SK-N-SH (cell line): Measurements from ENCODE around the gene CDX1. TPM values are rescaled to one million over a fixed set of nuclear protein-coding genes. Genes with fewer than 3 reads are reported as not detected.

ENCODE experiments used
- CTCF ChIA-PET: fragments of 300-600, 350-600 bp; formaldehyde crosslinking; extraction: SDS; loops from one replicate; lab custom pipeline; 2021; lab: Yijun Ruan, JAX
- POLR2A ChIA-PET: fragments of 350-600 bp; sonication (Branson Sonifier 250); formaldehyde crosslinking; extraction: SDS; loops from one replicate; lab custom pipeline; 2020; ENCODE audit warnings: antibody characterized with exemption, inconsistent platforms; lab: Yijun Ruan, JAX
- DNase-seq: peaks from one replicate; pipeline ENCODE4 v3.0.0; 2012
- H2AFZ ChIP-seq: fragments of 200-600 bp; sonication (generic); 2 replicates; pipeline ENCODE4 v1.8.1; 2016; ENCODE audit warnings: antibody characterized with exemption, mild to moderate bottlenecking, low read depth
- H3F3A ChIP-seq: fragments of 200-600 bp; sonication (generic); replicated peaks from 2 replicates; pipeline ENCODE3; 2016; ENCODE audit warnings: antibody characterized with exemption, mild to moderate bottlenecking; ENCODE audit not compliant: insufficient read depth
- H3K27ac ChIP-seq, 2 experiments: fragments of 200-500 bp in 1 of 2; fragments of 200-600 bp in 1 of 2; sonication (Bioruptor generic) in 1 of 2; sonication (generic), shearing (Covaris generic) in 1 of 2; 2 replicates each; pipeline versions ENCODE4 v1.5.1 to v1.6.1; 2014 to 2016; ENCODE audit warnings: low read depth in 2 of 2, inconsistent platforms in 1 of 2, low read length in 1 of 2, mild to moderate bottlenecking in 1 of 2, mixed read lengths in 1 of 2
- H3K27me3 ChIP-seq: fragments of 200-600 bp; sonication (generic), shearing (Covaris generic); 2 replicates; pipeline ENCODE4 v1.6.1; 2016; ENCODE audit warnings: mixed run types; ENCODE audit not compliant: insufficient read depth
- H3K36me3 ChIP-seq, 2 experiments: fragments of 200-500 bp in 1 of 2; fragments of 200-600 bp in 1 of 2; sonication (Bioruptor generic) in 1 of 2; sonication (generic) in 1 of 2; replicated peaks in 1 of 2; 2 replicates each; pipeline versions ENCODE3 to v1.5.1; 2014 to 2016; ENCODE audit warnings: low read length in 1 of 2, mild to moderate bottlenecking in 1 of 2; ENCODE audit not compliant: insufficient read depth in 2 of 2, control insufficient read depth in 1 of 2
- H3K4me1 ChIP-seq, 2 experiments: fragments of 200-500 bp in 1 of 2; fragments of 200-600 bp in 1 of 2; sonication (Bioruptor generic) in 1 of 2; sonication (generic), shearing (Covaris generic) in 1 of 2; 2 replicates each; pipeline versions ENCODE4 v1.5.1 to v1.6.1; 2014 to 2016; ENCODE audit warnings: low read depth in 1 of 2, low read length in 1 of 2, mixed run types in 1 of 2; ENCODE audit not compliant: insufficient read depth in 2 of 2, control insufficient read depth in 1 of 2
- H3K4me2 ChIP-seq: fragments of 200-600 bp; sonication (generic), shearing (Covaris generic); 2 replicates; pipeline ENCODE4 v1.6.1; 2017; ENCODE audit warnings: mixed run types
- H3K4me3 ChIP-seq, 2 experiments: fragments of 200-500 bp in 1 of 2; fragments of 200-600 bp in 1 of 2; sonication (Bioruptor generic) in 1 of 2; sonication (generic), shearing (Covaris generic) in 1 of 2; 2 replicates each; pipeline versions ENCODE4 v1.5.1 to v1.8.1; 2014 to 2016; ENCODE audit warnings: low read depth in 2 of 2, inconsistent platforms in 1 of 2, low read length in 1 of 2, mild to moderate bottlenecking in 1 of 2, mixed read lengths in 1 of 2, moderate library complexity in 1 of 2
- H3K79me2 ChIP-seq: fragments of 200-600 bp; sonication (generic); 2 replicates; pipeline ENCODE4 v1.8.1; 2017; ENCODE audit warnings: mild to moderate bottlenecking; ENCODE audit not compliant: insufficient read depth
- H3K9ac ChIP-seq: fragments of 200-600 bp; sonication (generic); 2 replicates; pipeline ENCODE4 v1.6.1; 2017; ENCODE audit warnings: mixed run types
- H3K9me2 ChIP-seq: fragments of 200-600 bp; sonication (generic); 2 replicates; pipeline ENCODE4 v1.6.1; 2017; ENCODE audit warnings: mixed run types
- H3K9me3 ChIP-seq: fragments of 200-600 bp; sonication (generic); 2 replicates; pipeline ENCODE4 v1.6.1; 2017; ENCODE audit warnings: mixed run types, mild to moderate bottlenecking, moderate library complexity
- H4K20me1 ChIP-seq: fragments of 200-600 bp; sonication (generic); 2 replicates; pipeline ENCODE4 v1.6.1; 2017; ENCODE audit warnings: mild to moderate bottlenecking, mixed run types; ENCODE audit not compliant: insufficient read depth
- EP300 ChIP-seq, 2 experiments: IDR thresholded peaks; 2 replicates each; pipeline versions ENCODE4 v1.4.0 to v1.6.1; 2012; ENCODE audit warnings: borderline replicate concordance in 1 of 2, low read depth in 1 of 2, low read length in 1 of 2
- JUND ChIP-seq: IDR thresholded peaks from 2 replicates; pipeline ENCODE4 v1.4.0; 2012
- MEF2A ChIP-seq: IDR thresholded peaks from 2 replicates; pipeline ENCODE4 v1.4.0; 2012; ENCODE audit warnings: low read depth, borderline replicate concordance
- NRF1 ChIP-seq: IDR thresholded peaks from 2 replicates; pipeline ENCODE4 v1.6.1; 2012; ENCODE audit warnings: low read depth, mild to moderate bottlenecking, low read length
- RCOR1 ChIP-seq: fragments of 150-350 bp; IDR thresholded peaks from 2 replicates; pipeline ENCODE4 v1.6.1; 2017; ENCODE audit warnings: antibody characterized with exemption, low read length
- RXRA ChIP-seq: IDR thresholded peaks from 2 replicates; pipeline ENCODE4 v1.4.0; 2012; ENCODE audit warnings: low read depth, mild to moderate bottlenecking, borderline replicate concordance
- SIN3A ChIP-seq: IDR thresholded peaks from 2 replicates; pipeline ENCODE4 v1.6.1; 2012; ENCODE audit warnings: low read depth, mild to moderate bottlenecking, low read length, moderate library complexity, borderline replicate concordance
- SMC3 ChIP-seq: IDR thresholded peaks from 2 replicates; pipeline ENCODE4 v1.6.1; 2012; ENCODE audit warnings: low read depth, low read length, improper control_type of control experiment
- USF2 ChIP-seq: fragments of 150-350 bp; IDR thresholded peaks from 2 replicates; pipeline ENCODE4 v1.6.1; 2017; ENCODE audit warnings: antibody characterized with exemption, low read length, low read depth, borderline replicate concordance
- YY1 ChIP-seq: IDR thresholded peaks from 2 replicates; pipeline ENCODE4 v1.4.0; 2012; ENCODE audit warnings: low read depth, mild to moderate bottlenecking
- WGBS: methylation state at CpG from one replicate; pipeline ENCODE4 v1.1.6; 2017; ENCODE audit warnings: low lambda C conversion rate; 5-methylcytosine and 5-hydroxymethylcytosine counted together
- polyA plus RNA-seq, 3 experiments: library from polyadenylated mRNA; depleted of rRNA; stranded (reverse); fragments of >200 nt; gene quantifications; 2 replicates each; pipeline ENCODE4 v1.2.3, GENCODE V29; 2012
- TF ChIP-seq, protein P1 (sequence below): IDR thresholded peaks from 2 replicates; pipeline ENCODE4 v1.4.0; 2012; ENCODE audit warnings: low read depth

The CDX1 gene
- polyA plus RNA-seq, 1 of the 3 experiments (the other 2 are of a cell fraction): 0.23 TPM

DNA sequence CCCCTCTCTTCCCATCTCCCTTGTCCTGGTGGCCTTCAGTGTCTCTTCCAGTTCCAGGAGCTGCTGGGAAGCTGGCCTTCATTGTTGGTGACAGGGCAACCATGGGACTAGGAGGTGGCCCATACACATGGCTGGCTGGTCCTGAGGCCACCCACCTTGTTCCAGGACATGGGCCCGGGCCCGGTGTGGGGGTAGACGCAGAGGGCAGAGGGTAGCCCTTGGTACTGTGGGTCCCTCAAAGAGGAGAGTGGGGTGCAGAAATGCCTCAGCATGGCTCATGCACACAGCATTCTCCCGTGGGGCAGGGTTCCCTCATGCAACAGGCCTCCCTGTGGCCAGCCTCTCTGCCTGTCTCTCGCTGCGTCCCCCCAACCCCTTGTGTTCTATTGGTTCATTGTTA lies 44.1 kb downstream of the CDX1 start:
- TF ChIP-seq RXRA (no peak), SMC3 (no peak), NRF1 (no peak), EP300 (IDR thresholded peaks at IDR 0.05; ENCODE audit: borderline replicate concordance in 1 of 2, low read depth in 1 of 2, low read length in 1 of 2) (no peak), JUND (no peak)
- Histone ChIP-seq H3K4me2 (no peak overlapping the region), H3K79me2 (no peaks in the 10 kb centered on the region), H3K27me3 (no peaks in the 10 kb centered on the region), H3K4me3 (no peak overlapping the region), H2AFZ (no peak overlapping the region), H4K20me1 (no peaks in the 10 kb centered on the region), H3F3A (no peaks in the 10 kb centered on the region), H3K9me3 (no peaks in the 10 kb centered on the region), H3K4me1 (0 out of 4 replicates have a peak, but pooled peaks cover 0 to 4% of the 10 kb centered on the region in 2 experiments), H3K27ac (no peak overlapping the region), H3K9me2 (no peaks in the 10 kb centered on the region), H3K36me3 (no peaks in the 10 kb centered on the region), H3K9ac (no peak overlapping the region)
- ChIA-PET POLR2A (no interaction called here), CTCF (interaction anchor here (0.6 to 1.1 kb wide), 3 partner anchors 12 to 80 kb away, joined by 3 read pairs; no protein-coding TSS in a partner anchor)
- WGBS: 80% methylated on average over 5 of the region's 6 CpGs
- DNase-seq: no peak

- ChIA-PET CTCF (interaction anchor here (0.6 to 9.7 kb wide), 4 partner anchors 36 to 84 kb away, joined by 3 to 173 read pairs (median 4); no protein-coding TSS in a partner anchor), POLR2A (no interaction called here)
- Histone ChIP-seq H4K20me1 (no peaks in the 10 kb centered on the region), H3K9me3 (no peaks in the 10 kb centered on the region), H3K79me2 (no peaks in the 10 kb centered on the region), H3K27me3 (no peaks in the 10 kb centered on the region), H3K36me3 (no peaks in the 10 kb centered on the region), H3K27ac (no peak overlapping the region), H3K4me1 (0 out of 4 replicates have a peak, but pooled peaks cover 0 to 4% of the 10 kb centered on the region in 2 experiments), H3K9me2 (no peaks in the 10 kb centered on the region), H2AFZ (no peak overlapping the region), H3F3A (no peaks in the 10 kb centered on the region), H3K4me3 (no peak overlapping the region)
- 88% methylated on average over 10 of the region's 15 CpGs for WGBS
- no peak for DNase-seq
- no peak for TF ChIP-seq RCOR1
- TF ChIP-seq, protein P1, sequence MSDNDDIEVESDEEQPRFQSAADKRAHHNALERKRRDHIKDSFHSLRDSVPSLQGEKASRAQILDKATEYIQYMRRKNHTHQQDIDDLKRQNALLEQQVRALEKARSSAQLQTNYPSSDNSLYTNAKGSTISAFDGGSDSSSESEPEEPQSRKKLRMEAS: no peak
- no peak for TF ChIP-seq YY1
- TF ChIP-seq MEF2A: no peak
- TF ChIP-seq USF2: no peak
- TF ChIP-seq SIN3A: no peak
- no peak for TF ChIP-seq RXRA
- TF ChIP-seq, all 33 proteins: peak for 0
- Histone ChIP-seq H3K4me2 (no peak overlapping the region), H3K9ac (no peak overlapping the region)
Measured at GRCh38 chr5:150211156-150212030, 44.8 kb downstream of the CDX1 start.
